ENCODE measurements around the gene ALDH7A1.

Gene ALDH7A1

GRCh38 chr5:126483156-126483555 is 111.9 kb downstream of the ALDH7A1 start:
- Histone ChIP-seq H3K36me3 (replicated peaks) (peaks cover 65% of the 10 kb centered on the region), H3K27ac (no peak overlapping the region)
- in situ Hi-C loops (cut with HindIII; ENCODE audit: low pct_ligation_motif_present, low sequenced_read_pairs): no loop called here

GRCh38 chr5:126482591-126482990 is 112.4 kb downstream of the ALDH7A1 start:
- H3K27ac ChIP-seq: no peak overlapping the region
- H3K36me3 ChIP-seq (replicated peaks): peaks cover 61% of the 10 kb centered on the region
- no peak overlapping the region for H3K4me3 ChIP-seq (ENCODE audit: low read depth, low read length)
- in situ Hi-C loops (cut with HindIII; ENCODE audit: low pct_ligation_motif_present, low sequenced_read_pairs): no loop called here
- DNase-seq: no peak
- TF ChIP-seq CTCF (IDR thresholded peaks at IDR 0.05; ENCODE audit: low read depth, low read length, missing control alignments): no peak
- H3K27me3 ChIP-seq (replicated peaks): no peaks in the 10 kb centered on the region

More at GRCh38 chr5:126483156-126483555, 111.9 kb downstream of the ALDH7A1 start:
- H3K4me3 ChIP-seq (ENCODE audit: low read depth, low read length): no peak overlapping the region
- no peak for DNase-seq
- TF ChIP-seq CTCF (IDR thresholded peaks at IDR 0.05; ENCODE audit: low read depth, low read length, missing control alignments): no peak
- H3K27me3 ChIP-seq (replicated peaks): no peaks in the 10 kb centered on the region

GRCh38 chr5:126481243-126481642 is 113.8 kb downstream of the ALDH7A1 start:
- in situ Hi-C loops (cut with HindIII; ENCODE audit: low pct_ligation_motif_present, low sequenced_read_pairs): no loop called here
- no peaks in the 10 kb centered on the region for H3K27me3 ChIP-seq (replicated peaks)
- no peak overlapping the region for H3K4me3 ChIP-seq (ENCODE audit: low read depth, low read length)
- H3K27ac ChIP-seq: no peak overlapping the region
- no peak for DNase-seq
- TF ChIP-seq CTCF (IDR thresholded peaks at IDR 0.05; ENCODE audit: low read depth, low read length, missing control alignments): no peak
- peaks cover 50% of the 10 kb centered on the region for H3K36me3 ChIP-seq (replicated peaks)

Measured in brain microvascular endothelial cell (primary cell).